ENCODE results near the gene IL31.

IL31 gene

GRCh38 chr12:122160761-122161160 is 13.3 kb downstream of the IL31 start:
- Histone ChIP-seq H3K36me3 (no peaks in the 10 kb centered on the region), H3K4me1 (no peaks in the 10 kb centered on the region), H3K27ac (no peak overlapping the region), H3K4me3 (no peak overlapping the region), H3K9me3 (no peaks in the 10 kb centered on the region), H3K27me3 (peaks cover 0 to 3% of the 10 kb centered on the region in 2 donors)
- intact Hi-C loops (cut with DNase I; ENCODE audit: low total_unique reads), result no loop called here
- TF ChIP-seq, protein P1, sequence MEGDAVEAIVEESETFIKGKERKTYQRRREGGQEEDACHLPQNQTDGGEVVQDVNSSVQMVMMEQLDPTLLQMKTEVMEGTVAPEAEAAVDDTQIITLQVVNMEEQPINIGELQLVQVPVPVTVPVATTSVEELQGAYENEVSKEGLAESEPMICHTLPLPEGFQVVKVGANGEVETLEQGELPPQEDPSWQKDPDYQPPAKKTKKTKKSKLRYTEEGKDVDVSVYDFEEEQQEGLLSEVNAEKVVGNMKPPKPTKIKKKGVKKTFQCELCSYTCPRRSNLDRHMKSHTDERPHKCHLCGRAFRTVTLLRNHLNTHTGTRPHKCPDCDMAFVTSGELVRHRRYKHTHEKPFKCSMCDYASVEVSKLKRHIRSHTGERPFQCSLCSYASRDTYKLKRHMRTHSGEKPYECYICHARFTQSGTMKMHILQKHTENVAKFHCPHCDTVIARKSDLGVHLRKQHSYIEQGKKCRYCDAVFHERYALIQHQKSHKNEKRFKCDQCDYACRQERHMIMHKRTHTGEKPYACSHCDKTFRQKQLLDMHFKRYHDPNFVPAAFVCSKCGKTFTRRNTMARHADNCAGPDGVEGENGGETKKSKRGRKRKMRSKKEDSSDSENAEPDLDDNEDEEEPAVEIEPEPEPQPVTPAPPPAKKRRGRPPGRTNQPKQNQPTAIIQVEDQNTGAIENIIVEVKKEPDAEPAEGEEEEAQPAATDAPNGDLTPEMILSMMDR (IDR thresholded peaks at IDR 0.05), result no peak
- DNase-seq, result no peak

DNA sequence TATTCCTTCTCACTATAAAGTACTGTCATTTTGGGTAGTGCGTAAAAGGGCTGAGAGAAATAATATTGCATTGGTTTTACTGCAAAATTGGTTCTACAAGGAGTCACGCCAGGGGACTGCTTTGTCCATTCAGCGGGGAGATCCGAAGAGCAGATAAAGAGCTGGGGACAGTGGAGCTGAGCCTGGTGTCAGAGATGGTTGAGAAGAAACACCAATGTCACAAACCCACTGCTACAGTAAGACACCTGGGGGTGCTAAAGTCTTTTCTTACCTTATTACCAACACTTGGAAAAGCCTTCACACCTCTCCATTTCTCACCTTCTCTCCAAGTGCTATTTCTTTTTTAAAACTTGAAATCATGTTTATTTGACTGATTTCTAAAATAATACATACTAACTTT is 14.1 kb downstream of the IL31 start:
- intact Hi-C loops (cut with DNase I; ENCODE audit: low total_unique reads), result no loop called here
- DNase-seq, result no peak
- Histone ChIP-seq H3K36me3 (no peaks in the 10 kb centered on the region), H3K4me3 (no peak overlapping the region), H3K27ac (no peak overlapping the region), H3K4me1 (no peaks in the 10 kb centered on the region), H3K27me3 (no peaks in the 10 kb centered on the region), H3K9me3 (no peaks in the 10 kb centered on the region)
- TF ChIP-seq, protein P1 (IDR thresholded peaks at IDR 0.05), result no peak

- Histone ChIP-seq H3K9me3 (no peaks in the 10 kb centered on the region), H3K36me3 (no peaks in the 10 kb centered on the region), H3K27me3 (no peaks in the 10 kb centered on the region), H3K4me1 (no peaks in the 10 kb centered on the region), H3K4me3 (no peak overlapping the region), H3K27ac (no peak overlapping the region)
- intact Hi-C loops (cut with DNase I; ENCODE audit: low total_unique reads), result no loop called here
- DNase-seq, result no peak
- TF ChIP-seq, protein P1 (IDR thresholded peaks at IDR 0.05), result no peak
Observed at GRCh38 chr12:122158700-122159285, 15.2 kb downstream of the IL31 start.

GRCh38 chr12:122155705-122156104 is 18.3 kb downstream of the IL31 start:
- intact Hi-C loops (cut with DNase I; ENCODE audit: low total_unique reads), result no loop called here
- no peaks in the 10 kb centered on the region for H3K27me3 ChIP-seq
- no peaks in the 10 kb centered on the region for H3K4me1 ChIP-seq
- H3K4me3 ChIP-seq, result no peak overlapping the region
- no peaks in the 10 kb centered on the region for H3K9me3 ChIP-seq
- no peak for DNase-seq
- no peak overlapping the region for H3K27ac ChIP-seq
- TF ChIP-seq, protein P1 (IDR thresholded peaks at IDR 0.05), result no peak
- H3K36me3 ChIP-seq, result no peaks in the 10 kb centered on the region

- Histone ChIP-seq H3K27ac (no peak overlapping the region), H3K9me3 (no peaks in the 10 kb centered on the region), H3K4me3 (no peak overlapping the region), H3K27me3 (no peaks in the 10 kb centered on the region), H3K36me3 (no peaks in the 10 kb centered on the region), H3K4me1 (no peaks in the 10 kb centered on the region)
- no peak for DNase-seq
- intact Hi-C loops (cut with DNase I; ENCODE audit: low total_unique reads), result no loop called here
- TF ChIP-seq, protein P1 (IDR thresholded peaks at IDR 0.05), result no peak
Observed at GRCh38 chr12:122152754-122153153, 21.3 kb downstream of the IL31 start.
